Measurements from ENCODE around the gene TXLNG.
"Not testable (repeated sequence)": the region's sequence is repeated elsewhere in the genome, so short reads cannot be mapped to it uniquely, and the experiment has no call there.

The TXLNG gene

GRCh38 chrX:16771483-16772398 is 14.5 kb upstream of the TXLNG start:
- TF ChIP-seq CTCF (IDR thresholded peaks at IDR 0.05; ENCODE audit: borderline replicate concordance, insufficient read depth, low read depth, low read length) = no peak
- H3K4me3 ChIP-seq (ENCODE audit: low read depth, low read length) = no peak overlapping the region

GRCh38 chrX:16772460-16772859 is 13.8 kb upstream of the TXLNG start:
- no peak for TF ChIP-seq CTCF (IDR thresholded peaks at IDR 0.05; ENCODE audit: borderline replicate concordance, insufficient read depth, low read depth, low read length)
- no peak overlapping the region for H3K4me3 ChIP-seq (ENCODE audit: low read depth, low read length)

GRCh38 chrX:16774746-16775145 is 11.5 kb upstream of the TXLNG start:
- no peak for TF ChIP-seq CTCF (IDR thresholded peaks at IDR 0.05; ENCODE audit: borderline replicate concordance, insufficient read depth, low read depth, low read length)
- H3K4me3 ChIP-seq (ENCODE audit: low read depth, low read length) = no peak overlapping the region

- no peak overlapping the region for H3K4me3 ChIP-seq (ENCODE audit: low read depth, low read length)
- TF ChIP-seq CTCF (IDR thresholded peaks at IDR 0.05; ENCODE audit: borderline replicate concordance, insufficient read depth, low read depth, low read length) = no peak
These were observed 7.7 kb upstream of the TXLNG start for GRCh38 chrX:16778545-16778944.

GRCh38 chrX:16778993-16779392 is 7.3 kb upstream of the TXLNG start:
- no peak overlapping the region for H3K4me3 ChIP-seq (ENCODE audit: low read depth, low read length)
- TF ChIP-seq CTCF (IDR thresholded peaks at IDR 0.05; ENCODE audit: borderline replicate concordance, insufficient read depth, low read depth, low read length) = no peak

GRCh38 chrX:16779815-16780214 is 6.5 kb upstream of the TXLNG start:
- not testable (repeated sequence) for H3K4me3 ChIP-seq (ENCODE audit: low read depth, low read length)

- H3K4me3 ChIP-seq (ENCODE audit: low read depth, low read length) = no peak overlapping the region
- no peak for TF ChIP-seq CTCF (IDR thresholded peaks at IDR 0.05; ENCODE audit: borderline replicate concordance, insufficient read depth, low read depth, low read length)
These were observed 2.8 kb upstream of the TXLNG start for GRCh38 chrX:16783452-16783851.

GRCh38 chrX:16784440-16784839 is 1.8 kb upstream of the TXLNG start:
- H3K4me3 ChIP-seq (ENCODE audit: low read depth, low read length) = not testable (repeated sequence)
